Keratinocyte (primary cell): ENCODE results near the gene HTRA1. TPM values are rescaled to one million over a fixed set of nuclear protein-coding genes. Genes with fewer than 3 reads are reported as not detected.
A peak's percentile ranks its signal among the peaks of the same experiment; 100 is the strongest.

Source experiments
- DNase-seq: peaks from one replicate; pipeline ENCODE4 v3.0.0-alpha.2; 2011; ENCODE audit warnings: low read depth, missing footprints, low spot score
- FAIRE-seq: peaks from 2 replicates; lab custom pipeline; 2011; peaks lifted over from hg19 to GRCh38; lab: Jason Lieb, UNC
- H2AFZ ChIP-seq: 2 replicates; pipeline ENCODE4 v1.6.0; 2012; ENCODE audit warnings: low read length, control low read depth, inconsistent platforms; ENCODE audit not compliant: control insufficient read depth
- H3K27ac ChIP-seq: 2 replicates; pipeline ENCODE4 v1.5.1; 2011; ENCODE audit warnings: low read length; ENCODE audit not compliant: control insufficient read depth, insufficient read depth
- H3K27me3 ChIP-seq: 3 replicates; pipeline ENCODE4 v1.6.0; 2011; ENCODE audit warnings: low read length; ENCODE audit not compliant: control insufficient read depth, insufficient read depth; ENCODE audit errors: extremely low read depth
- H3K36me3 ChIP-seq, 2 experiments: 2 replicates in 1 of 2; 3 replicates in 1 of 2; pipeline ENCODE4 v1.5.1; 2011; ENCODE audit warnings: low read length in 2 of 2, mild to moderate bottlenecking in 1 of 2; ENCODE audit not compliant: control insufficient read depth in 2 of 2, insufficient read depth in 2 of 2; ENCODE audit errors: extremely low read depth in 1 of 2
- H3K4me1 ChIP-seq: 3 replicates; pipeline ENCODE4 v1.5.1; 2011; ENCODE audit warnings: low read length; ENCODE audit not compliant: control insufficient read depth, insufficient read depth; ENCODE audit errors: extremely low read depth
- H3K4me2 ChIP-seq: 3 replicates; pipeline ENCODE4 v1.6.0; 2011; ENCODE audit warnings: low read depth, low read length; ENCODE audit not compliant: control insufficient read depth, insufficient read depth; ENCODE audit errors: extremely low read depth
- H3K4me3 ChIP-seq, 3 experiments: fragments of 200-600 bp in 1 of 3; sonication (generic) in 1 of 3; 2 replicates in 2 of 3; 3 replicates in 1 of 3; pipeline ENCODE4 v1.5.1; 2011 to 2016; ENCODE audit warnings: low read length in 3 of 3, mild to moderate bottlenecking in 3 of 3, control low read depth in 2 of 3, inconsistent platforms in 1 of 3, low read depth in 1 of 3, mixed read lengths in 1 of 3, mixed run types in 1 of 3, moderate library complexity in 1 of 3; ENCODE audit not compliant: control insufficient read depth in 2 of 3, insufficient read depth in 2 of 3; ENCODE audit errors: extremely low read depth in 1 of 3
- H3K79me2 ChIP-seq: 2 replicates; pipeline ENCODE4 v1.6.0; 2012; ENCODE audit warnings: low read length; ENCODE audit not compliant: control insufficient read depth, insufficient read depth
- H3K9ac ChIP-seq: 3 replicates; pipeline ENCODE4 v1.6.0; 2011; ENCODE audit warnings: low read length; ENCODE audit not compliant: control insufficient read depth, insufficient read depth; ENCODE audit errors: extremely low read depth
- H3K9me1 ChIP-seq: 3 replicates; pipeline ENCODE4 v1.6.0; 2011; ENCODE audit warnings: low read length; ENCODE audit not compliant: control insufficient read depth, insufficient read depth; ENCODE audit errors: extremely low read depth
- H3K9me3 ChIP-seq: 2 replicates; pipeline ENCODE4 v1.5.1; 2012; ENCODE audit warnings: low read depth, low read length; ENCODE audit not compliant: control insufficient read depth
- H4K20me1 ChIP-seq: 3 replicates; pipeline ENCODE4 v1.6.0; 2011; ENCODE audit warnings: low read length; ENCODE audit not compliant: control insufficient read depth, insufficient read depth; ENCODE audit errors: extremely low read depth
- CTCF ChIP-seq, 3 experiments: IDR thresholded peaks in 1 of 3; conservative IDR thresholded peaks in 1 of 3; optimal IDR thresholded peaks in 1 of 3; 2 replicates in 2 of 3; 3 replicates in 1 of 3; pipeline versions ENCODE3 to v1.5.1; 2011; ENCODE audit warnings: low read length in 3 of 3, mild to moderate bottlenecking in 3 of 3, moderate library complexity in 2 of 3, control low read depth in 1 of 3, inconsistent platforms in 1 of 3; ENCODE audit not compliant: insufficient read depth in 2 of 3; ENCODE audit errors: extremely low read depth in 1 of 3
- EZH2 ChIP-seq: IDR thresholded peaks from one replicate; pipeline ENCODE4 v1.6.1; 2012; ENCODE audit warnings: inconsistent platforms, mild to moderate bottlenecking, low read length, moderate library complexity
- dilution Hi-C: fragments of 300-500 bp; cut with MboI; formaldehyde crosslinking; loops from one replicate; pipeline ENCODE4 v1.7.0; 2020; ENCODE audit warnings: low sequenced_read_pairs; ENCODE audit not compliant: extremely low pct_ligation_motif_present
- polyA plus RNA-seq, 5 experiments: library from polyadenylated mRNA; depleted of rRNA in 3 of 5; stranded (reverse) in 3 of 5; stranded (forward) in 1 of 5; unstranded in 1 of 5; fragments of >200 nt; gene quantifications; 1 replicate in 1 of 5; 2 replicates in 3 of 5; 3 replicates in 1 of 5; pipeline versions ENCODE4 v1.2.1 to v1.2.3, GENCODE V29; 2011 to 2012; ENCODE audit warnings: missing spikeins in 2 of 5, low read depth in 1 of 5, low replicate concordance in 1 of 5

Gene HTRA1
- polyA plus RNA-seq, 1 donor (not counting 4 experiments of a cell fraction or from before 2014, with no cell fraction given) = 412 TPM

GRCh38 chr10:122465401-122466040 lies 4.2 kb downstream of the HTRA1 start:
- H2AFZ ChIP-seq = no peak overlapping the region
- FAIRE-seq = no peak
- no peak overlapping the region for H3K9ac ChIP-seq
- no peaks in the 10 kb centered on the region for H3K9me1 ChIP-seq
- dilution Hi-C loops = no loop called here
- no peak for TF ChIP-seq EZH2
- TF ChIP-seq CTCF (optimal IDR thresholded peaks at IDR 0.05 in 1 of 3, IDR thresholded peaks at IDR 0.05 in 1 of 3, conservative IDR thresholded peaks at IDR 0.05 in 1 of 3; ENCODE audit: extremely low read depth in 1 of 3, insufficient read depth in 2 of 3, low read length in 3 of 3) = no peak
- H3K36me3 ChIP-seq = peaks cover 3 to 19% of the 10 kb centered on the region in 2 experiments
- peak overlapping the region; percentile 7 for H3K4me2 ChIP-seq
- H4K20me1 ChIP-seq = peaks cover 6% of the 10 kb centered on the region
- peaks cover 51% of the 10 kb centered on the region for H3K4me1 ChIP-seq
- H3K4me3 ChIP-seq = no peak overlapping the region
- H3K27me3 ChIP-seq = peaks cover 2% of the 10 kb centered on the region
- no peak overlapping the region for H3K27ac ChIP-seq
- no peak for DNase-seq
- H3K9me3 ChIP-seq = no peaks in the 10 kb centered on the region
- peaks cover 74% of the 10 kb centered on the region for H3K79me2 ChIP-seq

GRCh38 chr10:122466951-122467381 lies 5.6 kb downstream of the HTRA1 start:
- no peak overlapping the region for H3K27ac ChIP-seq
- no peaks in the 10 kb centered on the region for H3K9me1 ChIP-seq
- peaks cover 2% of the 10 kb centered on the region for H3K27me3 ChIP-seq
- dilution Hi-C loops = no loop called here
- H3K4me2 ChIP-seq = no peak overlapping the region
- FAIRE-seq = no peak
- H2AFZ ChIP-seq = no peak overlapping the region
- H3K4me1 ChIP-seq = peaks cover 63% of the 10 kb centered on the region
- H3K9ac ChIP-seq = no peak overlapping the region
- TF ChIP-seq CTCF (optimal IDR thresholded peaks at IDR 0.05 in 1 of 3, IDR thresholded peaks at IDR 0.05 in 1 of 3, conservative IDR thresholded peaks at IDR 0.05 in 1 of 3; ENCODE audit: extremely low read depth in 1 of 3, insufficient read depth in 2 of 3, low read length in 3 of 3) (no peak), EZH2 (no peak)
- peaks cover 5 to 19% of the 10 kb centered on the region in 2 experiments for H3K36me3 ChIP-seq
- H4K20me1 ChIP-seq = peaks cover 6% of the 10 kb centered on the region
- no peak overlapping the region for H3K4me3 ChIP-seq
- DNase-seq = no peak
- peaks cover 83% of the 10 kb centered on the region for H3K79me2 ChIP-seq
- no peaks in the 10 kb centered on the region for H3K9me3 ChIP-seq
